Left kidney (tissue), 8 donors: ENCODE measurements around the gene SCGB1C2. TPM values are rescaled to one million over a fixed set of nuclear protein-coding genes. Genes with fewer than 3 reads are reported as not detected.
"Not testable (repeated sequence)": the region's sequence is repeated elsewhere in the genome, so short reads cannot be mapped to it uniquely, and the experiment has no call there.

Experiments used
- DNase-seq: peaks from one replicate; pipeline ENCODE4 v3.0.0-alpha.2; 2013
- long read RNA-seq, 8 donors: transcript quantifications; one replicate each; lab custom pipeline, GENCODE V29; 2026
- polyA plus RNA-seq: library from polyadenylated mRNA; unstranded; fragments of 120-200 nt; gene quantifications from one replicate; pipeline ENCODE4 v1.2.1, GENCODE V29; 2013; ENCODE audit not compliant: insufficient read length

Gene SCGB1C2
- polyA plus RNA-seq = 0.35 TPM
- long read RNA-seq, donor 1, partial matches to known transcripts = 15 of 16 reads
- long read RNA-seq, donor 1, other reads (novel, unspliced or antisense) = 0 of 16 reads
- long read RNA-seq, donor 2 = 0 reads
- long read RNA-seq, donor 3, partial matches to known transcripts = 0 of 1 reads
- long read RNA-seq, donor 3, other reads (novel, unspliced or antisense) = 0 of 1 reads
- long read RNA-seq, donor 4 = 0 reads
- long read RNA-seq, donor 5, partial matches to known transcripts = 123 of 123 reads
- long read RNA-seq, donor 5, other reads (novel, unspliced or antisense) = 0 of 123 reads
- long read RNA-seq, donor 6 = 0 reads
- long read RNA-seq, donor 7, partial matches to known transcripts = 15 of 16 reads
- long read RNA-seq, donor 7, other reads (novel, unspliced or antisense) = 0 of 16 reads
- long read RNA-seq, donor 8, partial matches to known transcripts = 5 of 5 reads
- long read RNA-seq, donor 8, other reads (novel, unspliced or antisense) = 0 of 5 reads

DNA sequence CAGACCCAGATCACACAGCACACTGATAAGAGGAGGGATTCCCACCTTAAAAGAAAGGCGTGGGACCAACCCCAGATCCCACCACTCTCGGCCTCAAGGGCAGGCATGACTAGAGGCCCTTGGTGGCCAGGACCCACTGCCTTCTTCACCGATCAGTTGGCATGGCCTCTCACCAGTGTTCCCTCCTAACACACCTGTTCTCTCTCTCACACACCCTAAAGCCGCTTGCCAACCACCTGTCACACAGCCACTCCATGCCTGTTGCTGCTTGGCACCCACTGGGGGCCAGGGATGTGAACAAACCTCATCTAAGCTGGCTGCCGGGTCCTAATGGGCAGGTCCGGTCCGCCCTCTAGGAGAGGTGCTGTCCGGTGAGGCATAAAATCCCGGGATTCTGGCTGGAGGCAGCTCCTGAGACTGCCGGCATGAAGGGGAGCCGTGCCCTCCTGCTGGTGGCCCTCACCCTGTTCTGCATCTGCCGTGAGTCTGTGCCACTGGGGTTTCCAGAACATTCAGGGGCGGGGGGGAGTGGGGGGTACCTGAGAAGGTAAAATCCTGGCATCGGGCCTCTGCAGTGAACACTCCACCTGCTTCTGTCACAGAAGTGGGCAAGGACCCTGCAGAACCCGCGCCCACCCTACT, at the start of gene SCGB1C2:
Gene SCGB1C2, plus strand, starts transcription at position 404 of the 642 bp plus-strand sequence. Its CDS starts 22 bp downstream, at position 426.
- not testable (repeated sequence) for DNase-seq

DNA sequence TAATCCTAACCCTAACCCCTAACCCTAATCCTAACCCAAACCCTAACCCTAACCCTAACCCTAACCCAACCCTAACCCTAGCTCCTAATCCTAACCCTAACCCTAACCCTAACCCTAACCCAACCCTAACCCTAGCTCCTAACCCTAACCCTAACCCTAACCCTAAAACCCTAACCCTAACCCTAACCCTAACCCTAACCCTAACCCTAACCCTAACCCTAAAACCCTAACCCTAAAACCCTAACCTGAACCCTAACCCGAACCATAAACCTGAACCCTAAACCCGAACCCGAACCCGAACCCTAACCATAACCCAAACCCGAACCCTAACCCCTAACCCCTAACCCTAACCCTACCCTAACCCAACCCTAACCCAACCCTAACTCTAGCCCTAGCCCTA, 24.3 kb upstream of the SCGB1C2 start:
- not testable (repeated sequence) for DNase-seq

DNA sequence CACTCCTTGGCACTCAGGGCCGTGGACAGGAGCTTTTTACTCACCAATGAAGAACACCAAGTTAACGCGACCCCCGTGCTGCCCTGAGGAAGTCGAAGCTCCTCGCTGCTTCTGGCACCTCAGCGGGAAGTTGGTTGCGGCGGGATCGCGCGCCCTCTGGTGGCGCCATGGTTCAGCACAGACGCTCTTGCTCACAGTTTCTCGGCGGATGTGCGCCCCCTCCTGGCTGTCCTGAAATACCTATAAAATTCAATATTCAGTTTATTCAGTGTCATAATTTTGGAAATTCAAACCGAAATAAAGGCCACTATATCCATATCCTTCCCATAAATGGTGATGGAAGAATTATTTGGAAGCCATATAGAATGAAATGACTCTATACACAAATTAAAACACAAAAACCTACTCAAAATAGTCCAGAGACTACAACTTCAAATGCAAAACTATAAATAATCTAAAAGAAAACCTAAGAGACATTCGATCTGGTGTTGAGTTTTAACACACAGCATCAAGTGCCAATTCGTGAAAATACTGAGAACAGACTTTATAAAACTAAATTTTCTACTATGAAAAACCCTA, 18.9 kb upstream of the SCGB1C2 start:
- not testable (repeated sequence) for DNase-seq

GRCh38 chr17:133932-134331, 3.4 kb upstream of the SCGB1C2 start:
- not testable (repeated sequence) for DNase-seq

DNA sequence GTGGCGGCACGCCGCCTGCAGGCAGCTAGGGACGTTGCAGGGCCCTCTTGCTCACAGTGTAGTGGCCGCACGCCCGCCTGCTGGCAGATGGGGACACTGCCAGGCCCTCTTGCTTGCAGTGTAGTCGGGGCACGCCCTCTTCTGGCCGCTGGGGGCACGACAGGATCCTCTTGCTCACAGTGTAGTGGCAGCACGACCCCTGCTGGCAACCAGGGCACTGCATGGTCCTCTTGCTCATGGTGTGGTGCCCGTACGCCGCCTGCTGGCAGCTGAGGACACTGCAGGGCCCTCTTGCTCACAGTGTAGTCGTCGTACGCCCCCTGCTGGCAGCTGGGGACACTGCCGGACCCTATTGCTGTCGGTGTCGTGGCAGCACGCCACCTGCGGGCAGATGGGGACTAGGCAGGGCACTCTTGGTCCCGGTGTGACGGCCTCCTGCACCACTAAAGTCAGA, 3.0 kb upstream of the SCGB1C2 start:
- not testable (repeated sequence) for DNase-seq

GRCh38 chr17:135022-135421, 2.3 kb upstream of the SCGB1C2 start:
- not testable (repeated sequence) for DNase-seq

DNA sequence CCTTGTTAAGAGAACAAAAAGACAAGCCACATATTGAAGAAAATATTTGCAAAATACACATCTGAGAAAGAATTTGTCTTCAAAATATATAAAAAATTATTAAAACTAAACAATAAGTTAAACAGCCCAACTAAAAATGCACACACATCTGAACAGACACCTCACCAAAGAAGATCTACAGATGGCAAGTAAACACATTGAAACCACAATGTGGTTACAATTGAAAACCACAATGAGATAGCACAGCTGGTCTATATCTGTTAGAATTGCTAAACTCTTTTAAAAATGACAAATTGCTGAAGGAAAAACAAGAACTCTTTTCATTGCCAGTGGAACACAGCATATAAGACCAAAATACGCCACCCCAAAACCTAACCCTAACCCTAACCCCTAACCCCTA, 1.5 kb upstream of the SCGB1C2 start:
- DNase-seq = not testable (repeated sequence)

DNA sequence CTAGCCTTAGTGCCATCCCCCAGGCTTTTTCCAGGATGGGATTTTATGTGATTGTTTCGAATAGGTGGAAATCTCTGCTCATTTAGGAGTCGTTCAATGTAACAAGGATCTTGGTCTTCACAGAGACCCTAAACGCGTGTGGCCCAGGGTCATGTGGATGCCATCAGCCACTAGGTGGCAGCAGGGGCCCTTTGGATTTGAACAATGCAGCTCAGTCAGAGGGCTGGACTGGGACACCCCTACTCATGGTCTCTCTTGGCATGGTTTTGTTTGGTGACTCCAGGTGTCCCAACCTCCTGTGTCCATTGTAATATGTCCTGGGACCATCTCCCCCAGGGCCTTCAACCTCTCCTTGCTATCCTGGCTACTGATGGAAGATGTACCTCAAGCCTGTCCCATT, 838 bp upstream of the SCGB1C2 start:
- not testable (repeated sequence) for DNase-seq

DNA sequence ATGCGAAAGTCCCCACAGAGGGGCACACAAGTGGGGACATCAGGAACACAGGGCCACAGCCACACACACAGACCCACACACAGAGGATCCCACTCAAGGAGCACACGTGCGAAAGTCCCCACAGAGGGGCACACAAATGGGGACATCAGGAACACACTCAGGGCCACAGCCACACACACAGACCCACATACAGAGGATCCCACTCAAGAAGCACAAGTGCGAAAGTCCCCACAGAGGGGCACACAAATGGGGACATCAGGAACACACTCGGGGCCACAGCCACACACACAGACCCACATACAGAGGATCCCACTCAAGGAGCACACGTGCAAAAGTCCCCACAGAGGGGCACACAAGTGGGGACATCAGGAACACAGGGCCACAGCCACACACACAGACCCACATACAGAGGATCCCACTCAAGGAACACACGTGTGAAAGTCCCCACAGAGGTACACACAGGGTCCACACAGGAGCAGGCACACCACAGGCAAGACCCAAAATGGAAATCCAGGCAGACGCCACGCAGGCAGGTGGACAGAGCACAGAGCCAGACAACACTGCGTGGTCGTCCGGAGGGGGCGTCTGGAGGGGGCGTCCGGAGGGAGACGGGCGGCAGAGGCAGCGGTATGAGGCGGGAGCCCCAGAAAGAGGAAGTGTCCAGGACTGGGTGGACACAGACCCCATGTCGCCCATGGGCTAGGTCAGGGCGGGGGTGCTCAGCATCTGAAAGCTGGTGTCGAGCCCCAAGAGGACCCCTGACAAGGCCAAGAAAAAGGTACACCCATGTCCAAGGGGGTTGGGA, 2.2 kb downstream of the SCGB1C2 start:
- DNase-seq = not testable (repeated sequence)

GRCh38 chr17:142102-142661, 4.8 kb downstream of the SCGB1C2 start:
- DNase-seq = no peak

DNA sequence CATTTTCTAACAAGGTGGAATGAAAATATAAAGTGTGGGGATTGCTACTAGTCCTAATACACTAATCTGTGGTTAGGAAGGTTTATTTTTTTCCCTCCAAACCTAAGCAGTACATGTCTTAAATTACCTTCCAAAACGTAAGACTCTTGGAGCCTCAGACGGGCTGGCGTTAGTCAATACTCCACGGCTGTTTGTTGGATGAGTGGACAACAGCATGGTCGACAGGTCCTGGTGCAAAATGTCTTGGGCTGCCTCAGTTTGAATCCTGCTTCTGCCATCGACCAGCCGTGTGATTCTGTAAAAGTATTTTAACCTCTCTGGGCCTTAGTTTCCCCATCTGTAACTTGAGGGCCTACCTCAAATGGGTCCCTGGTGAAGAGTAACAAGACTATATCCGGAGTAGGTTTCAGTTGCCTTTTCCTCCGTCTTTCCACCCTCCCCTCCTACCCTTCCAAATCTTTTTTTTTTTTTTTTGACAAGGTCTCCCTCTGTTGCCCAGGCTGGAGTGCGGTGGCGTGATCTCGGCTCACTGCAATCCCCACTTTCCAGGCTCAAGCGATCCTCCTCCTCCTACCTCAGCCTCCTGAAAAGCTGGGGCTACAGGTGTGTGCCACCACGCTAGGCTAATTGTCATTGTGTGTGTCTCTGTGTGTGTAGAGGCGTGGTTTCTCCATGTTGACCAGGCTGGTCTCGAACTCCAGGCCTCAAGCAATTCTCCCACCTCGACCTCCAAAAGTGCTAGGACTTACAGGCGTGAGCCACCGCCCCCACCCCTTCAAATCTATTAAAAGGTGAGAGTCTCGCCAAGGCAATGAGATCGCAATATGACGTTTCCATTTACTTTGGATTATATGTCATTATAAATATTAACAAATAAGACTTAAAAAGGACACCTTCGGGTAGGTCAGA, 5.8 kb downstream of the SCGB1C2 start:
- no peak for DNase-seq

GRCh38 chr17:143785-144281, 6.5 kb downstream of the SCGB1C2 start:
- peak; percentile 64 for DNase-seq

- no peak for DNase-seq
These were observed 7.7 kb downstream of the SCGB1C2 start for GRCh38 chr17:144936-145670.

- DNase-seq = no peak
These were observed 8.5 kb downstream of the SCGB1C2 start for GRCh38 chr17:145671-146541.

GRCh38 chr17:146546-146945, 9.2 kb downstream of the SCGB1C2 start:
- no peak for DNase-seq

DNA sequence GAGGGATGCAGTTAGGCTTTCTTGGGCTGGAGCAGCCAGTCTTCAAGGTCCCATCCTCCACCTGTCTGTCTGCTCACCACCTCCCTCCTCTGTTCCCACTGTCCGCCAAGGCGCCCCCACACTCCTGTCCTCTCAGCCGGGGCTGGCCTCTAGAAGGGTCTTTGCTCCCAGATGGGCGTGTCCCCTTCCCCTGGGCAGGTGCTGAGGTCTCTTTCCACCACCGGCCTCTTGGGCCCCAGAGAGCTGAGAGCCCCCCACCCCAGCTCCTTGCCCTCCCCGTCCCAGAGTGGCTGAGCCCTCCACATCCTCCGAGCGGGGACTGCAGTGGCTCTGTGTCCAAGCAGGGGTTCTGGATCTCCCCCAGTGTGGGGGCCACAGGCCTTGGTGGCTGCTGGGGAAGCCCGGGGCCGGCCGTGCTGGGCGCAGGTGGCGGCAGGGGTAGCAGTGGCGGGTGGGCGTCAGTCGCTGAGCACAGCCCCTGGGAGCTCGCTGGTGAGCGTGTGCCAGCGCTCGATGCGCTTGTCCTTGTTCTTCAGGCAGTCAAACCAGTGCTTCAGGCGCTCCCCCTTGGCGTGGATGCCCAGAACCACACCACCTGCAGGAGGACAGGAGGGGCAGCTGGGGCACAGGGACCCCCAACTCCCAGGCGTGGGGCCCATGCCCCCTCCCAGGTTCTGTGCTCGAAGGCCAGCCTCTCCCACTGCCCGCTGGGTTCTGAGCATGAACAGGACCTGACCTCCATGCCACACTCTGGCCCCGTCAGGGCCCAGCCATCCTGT, 9.8 kb downstream of the SCGB1C2 start:
- DNase-seq = no peak
